Heart right ventricle (tissue), 16 donors: Measurements from ENCODE around the gene KIF2C. TPM values are rescaled to one million over a fixed set of nuclear protein-coding genes. Genes with fewer than 3 reads are reported as not detected.
A peak's percentile ranks its signal among the peaks of the same experiment; 100 is the strongest.

ENCODE experiments used
- ATAC-seq, 8 donors: fragments of 200-7000 bp; cut with Tn5 transposase; one replicate each; pipeline ENCODE4 v1.9.1; 2020; ENCODE audit warnings: mild to moderate bottlenecking in 8 of 8, moderate library complexity in 8 of 8, moderate number of reproducible peaks in 1 of 8
- DNase-seq, 2 donors: peaks; one replicate each; pipeline ENCODE4 v3.0.0-alpha.2; 2020
- H3K27ac ChIP-seq, 10 donors: fragments of 200-600 bp; sonication (generic) in 2 of 10; one replicate each; pipeline versions ENCODE4 v1.5.0 to v1.8.0; 2020 to 2022; ENCODE audit warnings: mild to moderate bottlenecking in 3 of 10
- H3K27me3 ChIP-seq, 7 donors: fragments of 200-600 bp; one replicate each; pipeline ENCODE4 v1.8.0; 2021 to 2022; ENCODE audit warnings: mild to moderate bottlenecking in 2 of 7
- H3K36me3 ChIP-seq, 9 donors: fragments of 200-600 bp; sonication (generic) in 1 of 9; one replicate each; pipeline versions ENCODE4 v1.5.0 to v1.8.0; 2020 to 2022; ENCODE audit warnings: mild to moderate bottlenecking in 2 of 9
- H3K4me1 ChIP-seq, 9 donors: fragments of 200-600 bp; sonication (generic) in 1 of 9; one replicate each; pipeline versions ENCODE4 v1.5.0 to v1.8.0; 2020 to 2022; ENCODE audit warnings: mild to moderate bottlenecking in 4 of 9
- H3K4me3 ChIP-seq, 10 donors: fragments of 200-600 bp; sonication (generic) in 2 of 10; one replicate each; pipeline versions ENCODE4 v1.5.0 to v1.8.0; 2020 to 2022; ENCODE audit warnings: mild to moderate bottlenecking in 7 of 10, moderate library complexity in 2 of 10
- H3K9me3 ChIP-seq, 11 donors: fragments of 200-600 bp in 10 of 11; sonication (generic) in 2 of 11; one replicate each; pipeline versions ENCODE4 v1.5.0 to v1.8.0; 2013 to 2022; ENCODE audit warnings: mild to moderate bottlenecking in 2 of 11, control low read depth in 1 of 11, moderate library complexity in 1 of 11
- WGBS, 2 donors: extraction: QIAGEN DNeasy Blood & Tissue Kit; methylation state at CpG; one replicate each; pipeline ENCODE4 v1.1.7; 2013; ENCODE audit warnings: inconsistent platforms in 1 of 2; 5-methylcytosine and 5-hydroxymethylcytosine counted together
- intact Hi-C, 10 donors: fragments of 100-400 bp; cut with DNase I; formaldehyde crosslinking; loops; one replicate each; pipeline versions ENCODE4 v1.11.1 to v1.14.2; 2022
- long read RNA-seq, 3 donors: library from polyadenylated mRNA; unstranded; transcript quantifications; one replicate each; pipeline ENCODE4 v2.0.0, GENCODE V29; 2020 to 2021
- polyA plus RNA-seq, 2 donors: library from polyadenylated mRNA; stranded (reverse); fragments of 200-250 nt; gene quantifications; one replicate each; pipeline ENCODE4 v1.2.3, GENCODE V29; 2013
- total RNA-seq, 10 donors: library from RNA; stranded (reverse); fragmentation: NEBNext Ultra II Directional in 3 of 10; extraction: Animal tissue kit (Norgen Biotek cat#: 25700) in 3 of 10; gene quantifications; one replicate each; pipeline versions ENCODE4 v1.2.1 to v1.2.4, GENCODE V29; 2021 to 2023
- TF ChIP-seq, protein P1 (sequence below), 9 donors: fragments of 200-600 bp; sonication (generic) in 2 of 9; IDR thresholded peaks; one replicate each; pipeline versions ENCODE4 v1.5.0 to v1.8.0; 2021 to 2022; ENCODE audit warnings: antibody characterized with exemption in 9 of 9, mild to moderate bottlenecking in 5 of 9, moderate library complexity in 1 of 9
- donor health status: Arrhythmogenic right ventricular cardiomyopathy.
- donor health status: ischemic (EF 13 %, LVEDD 7.1; RV severe dilation, severe dysfunction).
- donor health status: healthy with polysubstance abuse.
- donor health status: DM: no; HTN: yes; CAD: no.
- donor health status: DM: no; HTN: no; CAD: no.
- donor health status: ischemic (EF 25% LVEDD 6.9; RV normal size, moderate dysfunction).
- donor health status: ischemic (EF 25% LVEDD 5.7; RV mildly dilated, moderate dysfunction).
- donor health status: healthy.
- donor health status: DM: yes; HTN: yes; CAD: no.
- donor health status: Ischemic cardiomyopathy.
- donor health status: ischemic (EF 35%, LVEDD 5.7; RV mildly dilated, moderate dysfunction).
- donor health status: nonischemic (EF 11% LVEDD 7.7; RV severe dilation, severe dysfunction).
- donor health status: DM: yes; HTN: yes; CAD: no.
- donor health status: PGD.
- donor health status: ischemic (EF 29% LVEDD 5.4; RV normal size, mild dysfunction).
- donor health status: nonischemic (EF 23%, LVEDD 6.1; RV moderate dilation, normal function).

Gene KIF2C
- total RNA-seq, result 1 to 10 TPM in 7 of 10 donors, under 1 TPM in 3; 0.73 to 3.7 (median 1.4) TPM
- polyA plus RNA-seq, result 1 to 10 TPM in 1 of 2 donors, under 1 TPM in 1; 0.22 to 1.0 TPM
- long read RNA-seq, donor 1, partial matches to known transcripts, result 1 of 1 reads
- long read RNA-seq, donor 1, other reads (novel, unspliced or antisense), result 0 of 1 reads
- long read RNA-seq, donor 2, partial matches to known transcripts, result 0 of 1 reads
- long read RNA-seq, donor 2, other reads (novel, unspliced or antisense), result 0 of 1 reads
- long read RNA-seq, donor 3, partial matches to known transcripts, result 0 of 1 reads
- long read RNA-seq, donor 3, other reads (novel, unspliced or antisense), result 0 of 1 reads

DNA sequence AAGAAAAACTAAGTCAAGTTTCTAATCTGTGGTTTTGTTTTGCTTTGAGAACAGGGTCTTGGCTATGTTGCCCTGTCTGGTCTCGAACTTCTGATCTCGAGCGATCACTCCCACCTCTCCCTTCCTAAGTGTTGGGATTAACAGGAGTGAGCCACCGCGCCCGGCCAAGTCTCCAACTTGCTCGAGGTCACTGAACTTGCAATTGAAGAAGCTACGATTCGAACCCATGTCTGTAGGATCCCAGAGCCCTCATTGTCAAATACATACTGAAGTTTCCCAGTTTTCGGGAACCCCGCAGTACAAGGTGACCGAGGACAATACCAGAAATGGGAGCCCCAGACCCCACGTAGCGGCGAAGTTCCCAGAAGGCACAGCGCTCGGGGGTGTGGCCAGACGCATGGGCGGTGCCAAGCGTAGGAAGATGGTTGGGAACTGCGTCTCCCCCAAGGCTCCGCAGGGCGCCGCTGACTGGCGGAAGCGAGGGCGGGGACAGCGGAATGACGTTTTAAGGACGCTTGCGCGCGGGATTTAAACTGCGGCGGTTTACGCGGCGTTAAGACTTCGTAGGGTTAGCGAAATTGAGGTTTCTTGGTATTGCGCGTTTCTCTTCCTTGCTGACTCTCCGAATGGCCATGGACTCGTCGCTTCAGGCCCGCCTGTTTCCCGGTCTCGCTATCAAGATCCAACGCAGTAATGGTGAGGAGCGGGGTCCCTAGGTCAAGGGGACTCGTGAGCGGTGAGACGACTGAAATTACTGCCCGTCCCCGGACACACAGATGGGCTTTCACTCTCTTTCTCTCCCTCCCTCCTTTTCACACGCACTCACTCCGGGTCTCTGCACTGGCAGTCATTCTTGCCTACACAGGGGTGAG, at the start of gene KIF2C:
Gene KIF2C (plus strand): TSS at position 531 of the 872 bp plus-strand sequence. CDS start 96 bp downstream, at position 627.
- Histone ChIP-seq H3K4me3 (peak within 1 kb of the TSS; percentile 31 to 64 (median 52)), H3K36me3 (peaks cover 0 to 13% (median 0%) of the 10 kb centered on the region in 9 donors), H3K27me3 (no peaks in the 10 kb centered on the region), H3K9me3 (no peaks in the 10 kb centered on the region), H3K4me1 (peaks cover 0 to 11% (median 8%) of the 10 kb centered on the region in 9 donors), H3K27ac (peak within 1 kb of the TSS; percentile 34 to 91 (median 82))
- TF ChIP-seq, protein P1, sequence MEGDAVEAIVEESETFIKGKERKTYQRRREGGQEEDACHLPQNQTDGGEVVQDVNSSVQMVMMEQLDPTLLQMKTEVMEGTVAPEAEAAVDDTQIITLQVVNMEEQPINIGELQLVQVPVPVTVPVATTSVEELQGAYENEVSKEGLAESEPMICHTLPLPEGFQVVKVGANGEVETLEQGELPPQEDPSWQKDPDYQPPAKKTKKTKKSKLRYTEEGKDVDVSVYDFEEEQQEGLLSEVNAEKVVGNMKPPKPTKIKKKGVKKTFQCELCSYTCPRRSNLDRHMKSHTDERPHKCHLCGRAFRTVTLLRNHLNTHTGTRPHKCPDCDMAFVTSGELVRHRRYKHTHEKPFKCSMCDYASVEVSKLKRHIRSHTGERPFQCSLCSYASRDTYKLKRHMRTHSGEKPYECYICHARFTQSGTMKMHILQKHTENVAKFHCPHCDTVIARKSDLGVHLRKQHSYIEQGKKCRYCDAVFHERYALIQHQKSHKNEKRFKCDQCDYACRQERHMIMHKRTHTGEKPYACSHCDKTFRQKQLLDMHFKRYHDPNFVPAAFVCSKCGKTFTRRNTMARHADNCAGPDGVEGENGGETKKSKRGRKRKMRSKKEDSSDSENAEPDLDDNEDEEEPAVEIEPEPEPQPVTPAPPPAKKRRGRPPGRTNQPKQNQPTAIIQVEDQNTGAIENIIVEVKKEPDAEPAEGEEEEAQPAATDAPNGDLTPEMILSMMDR (IDR thresholded peaks at IDR 0.05), result peak in 3 of 9 donors; percentile 15 to 31 (median 18)
- DNase-seq (peak; percentile 97), ATAC-seq (peak; percentile 99 to 100 (median 100))
- intact Hi-C loops, result loop anchor here in 5 of 10 donors (1.0 to 10.0 kb wide), 5 partner anchors 8 to 565 kb away; partner anchors contain the start of genes RPS8 (in 2 of the 5) and RNU5D-1 (in 1 of the 5)
- WGBS, 2 donors, result 0 to 1% methylated on average over 57 of the region's 57 CpGs

DNA sequence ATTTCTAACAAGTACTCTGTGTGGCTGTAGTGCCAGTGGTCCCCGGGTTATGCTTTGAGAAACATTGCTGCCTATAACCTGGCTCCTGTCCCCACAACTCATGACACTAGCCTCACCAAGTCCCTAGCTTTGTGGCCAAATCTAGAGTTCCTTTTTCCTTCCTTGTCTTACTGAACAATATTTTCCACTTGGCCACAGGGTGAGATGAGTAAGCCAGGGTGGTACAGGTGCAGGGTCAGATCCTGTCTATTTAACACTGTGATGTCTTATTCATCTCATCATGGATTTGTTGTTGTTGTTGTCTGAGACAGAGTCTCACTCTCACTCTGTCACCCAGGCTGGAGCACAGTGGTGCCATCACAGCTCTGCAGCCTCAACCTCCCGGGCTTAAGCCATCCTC, 46.5 kb upstream of the KIF2C start:
- no peak for ATAC-seq
- intact Hi-C loops, result no loop called here
- Histone ChIP-seq H3K27ac (no peak overlapping the region), H3K36me3 (no peaks in the 10 kb centered on the region), H3K9me3 (no peaks in the 10 kb centered on the region), H3K27me3 (peaks cover 0 to 3% (median 0%) of the 10 kb centered on the region in 7 donors), H3K4me1 (peaks cover 0 to 17% (median 0%) of the 10 kb centered on the region in 9 donors), H3K4me3 (no peak overlapping the region)
- TF ChIP-seq, protein P1 (IDR thresholded peaks at IDR 0.05), result no peak
- no peak for DNase-seq
- WGBS, 2 donors, result 77 to 87% methylated on average over 2 of the region's 2 CpGs

DNA sequence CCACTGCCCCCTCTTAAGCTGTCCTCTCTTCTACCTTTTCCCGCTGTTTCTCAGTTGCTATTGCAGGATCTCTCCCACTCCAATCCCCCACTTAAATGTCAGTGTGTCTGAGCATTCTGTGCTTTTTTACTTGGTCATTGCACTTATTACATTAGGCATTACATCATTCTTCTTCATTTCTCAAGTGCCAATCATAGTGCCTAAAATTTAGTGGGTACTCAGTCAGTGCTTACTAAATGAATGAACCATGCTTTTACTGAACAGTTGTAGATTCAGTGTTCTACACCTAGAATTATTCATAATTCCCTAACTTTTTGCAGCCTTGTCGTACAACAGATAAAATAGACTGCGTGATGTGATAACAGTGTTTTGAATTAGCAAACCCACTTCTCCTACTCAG, 45.7 kb upstream of the KIF2C start:
- 92 to 93% methylated on average over 3 of the region's 3 CpGs for WGBS, 2 donors
- H3K4me1 ChIP-seq, result peaks cover 0 to 20% (median 0%) of the 10 kb centered on the region in 9 donors

More for the DNA sequence above, 45.7 kb upstream of the KIF2C start:
- TF ChIP-seq, protein P1 (IDR thresholded peaks at IDR 0.05), result no peak
- no peak for DNase-seq
- intact Hi-C loops, result no loop called here
- no peak overlapping the region for H3K27ac ChIP-seq
- H3K9me3 ChIP-seq, result no peaks in the 10 kb centered on the region
- no peak for ATAC-seq
- no peak overlapping the region for H3K4me3 ChIP-seq
- no peaks in the 10 kb centered on the region for H3K36me3 ChIP-seq
- peaks cover 0 to 3% (median 0%) of the 10 kb centered on the region in 7 donors for H3K27me3 ChIP-seq
